ENCODE measurements around the gene DNAJC27. TPM values are rescaled to one million over a fixed set of nuclear protein-coding genes. Genes with fewer than 3 reads are reported as not detected.

Gene DNAJC27
- total and polyA plus RNA-seq, 9 of the 15 experiments (the other 6 are each of a cell fraction or from before 2014, with no cell fraction given): 0.53 to 5.9 (median 3.0) TPM

DNA sequence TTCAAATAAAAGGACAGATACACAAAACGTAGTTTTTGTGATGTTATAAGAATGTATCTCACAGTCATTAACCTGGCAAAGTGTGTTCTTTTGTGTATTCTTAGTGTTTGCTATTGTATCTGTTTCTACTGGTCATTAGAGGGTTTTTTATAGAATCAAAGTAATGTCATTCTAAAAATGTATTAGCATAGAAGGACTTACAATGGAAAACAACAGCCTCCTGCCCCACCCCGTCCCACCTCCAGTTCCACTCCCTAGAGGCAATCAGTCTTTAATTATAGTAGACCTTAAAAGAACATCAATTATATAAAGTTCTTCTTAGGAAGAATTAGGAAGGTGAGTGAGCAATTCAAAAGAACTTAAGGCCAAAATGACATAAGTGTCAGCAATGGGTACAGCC is 13.8 kb downstream of the DNAJC27 start:
- TF ChIP-seq JUN (IDR thresholded peaks at IDR 0.05; ENCODE audit: borderline replicate concordance, low read depth, low read length): no peak
- no peak for TF ChIP-seq JUN (CRISPR knock-in tag; IDR thresholded peaks at IDR 0.05; ENCODE audit: borderline replicate concordance)
- no peak for TF ChIP-seq TEAD2 (tag; IDR thresholded peaks at IDR 0.05)
- no peak for TF ChIP-seq CBX8 (IDR thresholded peaks at IDR 0.05; ENCODE audit: borderline replicate concordance, extremely low read depth, low read depth, low read length, poor library complexity, severe bottlenecking)
- TF ChIP-seq ZNF140 (CRISPR knock-in tag; IDR thresholded peaks at IDR 0.05): no peak
- TF ChIP-seq HCFC1 (IDR thresholded peaks at IDR 0.05; ENCODE audit: low read depth, low read length): no peak
- no peak for TF ChIP-seq RNF2 (IDR thresholded peaks at IDR 0.05)
- TF ChIP-seq ZNF79 (CRISPR knock-in tag; IDR thresholded peaks at IDR 0.05; ENCODE audit: low read depth): no peak
- TF ChIP-seq, protein P1, sequence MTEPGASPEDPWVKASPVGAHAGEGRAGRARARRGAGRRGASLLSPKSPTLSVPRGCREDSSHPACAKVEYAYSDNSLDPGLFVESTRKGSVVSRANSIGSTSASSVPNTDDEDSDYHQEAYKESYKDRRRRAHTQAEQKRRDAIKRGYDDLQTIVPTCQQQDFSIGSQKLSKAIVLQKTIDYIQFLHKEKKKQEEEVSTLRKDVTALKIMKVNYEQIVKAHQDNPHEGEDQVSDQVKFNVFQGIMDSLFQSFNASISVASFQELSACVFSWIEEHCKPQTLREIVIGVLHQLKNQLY (CRISPR knock-in tag; conservative IDR thresholded peaks at IDR 0.05): no peak
- TF ChIP-seq ILF3 (IDR thresholded peaks at IDR 0.05; ENCODE audit: borderline replicate concordance): no peak
- TF ChIP-seq HLTF (IDR thresholded peaks at IDR 0.05): no peak
- TF ChIP-seq SMARCA5 (IDR thresholded peaks at IDR 0.05): no peak
- no peak for TF ChIP-seq KDM5B (IDR thresholded peaks at IDR 0.05; ENCODE audit: insufficient replicate concordance, low read depth, low read length)
- TF ChIP-seq ZNF431 (CRISPR knock-in tag; IDR thresholded peaks at IDR 0.05): no peak
- TF ChIP-seq CAMTA2 (CRISPR knock-in tag; conservative IDR thresholded peaks at IDR 0.05): no peak
- no peak for TF ChIP-seq MYBL2 (IDR thresholded peaks at IDR 0.05; ENCODE audit: low read depth)
- no peak for TF ChIP-seq MYBL2 (CRISPR knock-in tag; IDR thresholded peaks at IDR 0.05; ENCODE audit: borderline replicate concordance)
- no peak for TF ChIP-seq RBM22 (IDR thresholded peaks at IDR 0.05; ENCODE audit: low read depth, low read length, poor library complexity, severe bottlenecking)
- H3K9me1 ChIP-seq (ENCODE audit: control insufficient read depth, insufficient read depth, low read length): no peaks in the 10 kb centered on the region
- H3K4me3 ChIP-seq: no peak overlapping the region
- ATAC-seq: no peak
- ChIA-PET POLR2A (interaction anchor here (0.8 to 3.2 kb wide), 2 partner anchors 13 to 100 kb away, joined by 3 to 18 read pairs; no protein-coding TSS in a partner anchor), CTCF (ENCODE audit: low intra/inter-chr PET ratio) (no interaction called here)
- H3K27ac ChIP-seq (ENCODE audit: extremely low read depth, low read depth, low read length): no peak overlapping the region
- peaks cover 50% of the 10 kb centered on the region for H3K36me3 ChIP-seq (ENCODE audit: control insufficient read depth, insufficient read depth, low read length)
- no peak for DNase-seq (ENCODE audit: extremely low read depth in 1 of 4, low spot score in 3 of 4)
- no peaks in the 10 kb centered on the region for H3K79me2 ChIP-seq (ENCODE audit: control insufficient read depth, insufficient read depth, low read length)
- no TSS peak for BruUV-seq (replicated peaks)
- intact Hi-C loops (cut with micrococcal nuclease) (no loop called here), in situ Hi-C loops (cut with MboI) (no loop called here)
- H3K4me2 ChIP-seq (ENCODE audit: insufficient read depth, low read length): no peak overlapping the region
- H3K27me3 ChIP-seq (ENCODE audit: control insufficient read depth in 2 of 2, insufficient read depth in 2 of 2, low read length in 2 of 2): no peaks in the 10 kb centered on the region
- 46% methylated on average over 2 of the region's 2 CpGs for WGBS (ENCODE audit: insufficient coverage, low coverage, missing lambda C conversion rate)
- no peaks in the 10 kb centered on the region for H4K20me1 ChIP-seq (replicated peaks; ENCODE audit: control insufficient read depth, insufficient read depth, low read length)
- no peaks in the 10 kb centered on the region for H3K9me3 ChIP-seq (replicated peaks; ENCODE audit: control insufficient read depth, insufficient read depth, low read depth, low read length)
- no peaks in the 10 kb centered on the region for H3K4me1 ChIP-seq (replicated peaks in 1 of 2; ENCODE audit: control insufficient read depth in 2 of 2, insufficient read depth in 2 of 2, low read length in 2 of 2)
- H2AFZ ChIP-seq (ENCODE audit: low read depth, low read length): no peak overlapping the region
- H3K9ac ChIP-seq (ENCODE audit: insufficient read depth in 1 of 2, low read depth in 2 of 2, low read length in 2 of 2): no peak overlapping the region
- FAIRE-seq: no peak

Data from K562 (cell line).